H1 (cell line): Measurements from ENCODE around the gene MYL9.

ENCODE experiments used
- ATF3 ChIP-seq: IDR thresholded peaks from 2 replicates; pipeline ENCODE4 v1.6.1; 2011; ENCODE audit warnings: low read depth, mild to moderate bottlenecking, low read length; ENCODE audit not compliant: insufficient read depth
- CEBPB ChIP-seq: IDR thresholded peaks from 2 replicates; pipeline ENCODE4 v1.6.1; 2012; ENCODE audit warnings: low read depth, low read length
- CTCF ChIP-seq, 3 experiments: IDR thresholded peaks; 1 replicate in 2 of 3; 2 replicates in 1 of 3; pipeline versions ENCODE4 v1.5.1 to v1.6.1; 2011; ENCODE audit warnings: low read length in 3 of 3, mild to moderate bottlenecking in 3 of 3, inconsistent platforms in 2 of 3, low read depth in 1 of 3, moderate library complexity in 1 of 3; ENCODE audit not compliant: insufficient read depth in 1 of 3; ENCODE audit errors: control extremely low read depth in 1 of 3
- EZH2 ChIP-seq: fragments of 200-600 bp; sonication (generic); IDR thresholded peaks from 2 replicates; pipeline ENCODE4 v1.7.1; 2012; ENCODE audit warnings: low read depth, mild to moderate bottlenecking, moderate library complexity, low read length, inconsistent platforms; ENCODE audit not compliant: severe bottlenecking
- GABPA ChIP-seq: IDR thresholded peaks from 2 replicates; pipeline ENCODE4 v1.6.1; 2011; ENCODE audit warnings: mild to moderate bottlenecking, low read length, moderate library complexity, borderline replicate concordance; ENCODE audit not compliant: insufficient read depth
- GTF2F1 ChIP-seq: IDR thresholded peaks from 2 replicates; pipeline ENCODE4 v1.6.1; 2012; ENCODE audit warnings: low read depth, low read length, improper control_type of control experiment, borderline replicate concordance
- JUND ChIP-seq: IDR thresholded peaks from 2 replicates; pipeline ENCODE4 v1.6.1; 2011; ENCODE audit warnings: mild to moderate bottlenecking, improper control_type of control experiment, low read length
- MAX ChIP-seq: IDR thresholded peaks from 2 replicates; pipeline ENCODE4 v1.6.1; 2012; ENCODE audit warnings: inconsistent platforms
- NANOG ChIP-seq: IDR thresholded peaks from 2 replicates; pipeline ENCODE4 v1.6.1; 2011; ENCODE audit warnings: low read length, low read depth, mild to moderate bottlenecking, inconsistent platforms; ENCODE audit not compliant: insufficient read depth, poor library complexity, severe bottlenecking
- POLR2A ChIP-seq, 2 experiments: IDR thresholded peaks; 1 replicate in 1 of 2; 2 replicates in 1 of 2; pipeline ENCODE4 v1.6.1; 2011; ENCODE audit warnings: low read depth in 2 of 2, low read length in 2 of 2, mild to moderate bottlenecking in 2 of 2; ENCODE audit errors: control extremely low read depth in 1 of 2
- POLR2AphosphoS5 ChIP-seq: IDR thresholded peaks from 2 replicates; pipeline ENCODE4 v1.6.1; 2011; ENCODE audit warnings: low read depth, low read length
- SP1 ChIP-seq: IDR thresholded peaks from 2 replicates; pipeline ENCODE4 v1.6.1; 2011; ENCODE audit warnings: low read depth, low read length

- TF ChIP-seq EZH2, result no peak
- no peak for TF ChIP-seq NANOG
- no peak for TF ChIP-seq CTCF (IDR thresholded peaks at IDR 0.05; ENCODE audit: control extremely low read depth in 1 of 3, insufficient read depth in 1 of 3, low read depth in 1 of 3, low read length in 3 of 3)
- TF ChIP-seq CEBPB, result no peak
- TF ChIP-seq POLR2A (IDR thresholded peaks at IDR 0.05; ENCODE audit: control extremely low read depth in 1 of 2, low read depth in 2 of 2, low read length in 2 of 2), result no peak
- no peak for TF ChIP-seq JUND
- TF ChIP-seq ATF3, result no peak
- no peak for TF ChIP-seq MAX
- no peak for TF ChIP-seq GTF2F1
- TF ChIP-seq GABPA, result no peak
- no peak for TF ChIP-seq POLR2AphosphoS5
- no peak for TF ChIP-seq SP1
Observed at GRCh38 chr20:36532388-36532787, 8.9 kb upstream of the MYL9 start.
